Neutrophil (primary cell): ENCODE data around the gene APRT.

Source experiments
- H3K27ac ChIP-seq: fragments of 200-600 bp; sonication (generic); 2 replicates; pipeline ENCODE4 v1.5.1; 2016; ENCODE audit warnings: mild to moderate bottlenecking, moderate library complexity
- H3K27me3 ChIP-seq: fragments of 200-600 bp; sonication (generic); 2 replicates; pipeline ENCODE4 v1.6.0; 2016; ENCODE audit warnings: mild to moderate bottlenecking
- H3K36me3 ChIP-seq: fragments of 200-600 bp; sonication (generic); 2 replicates; pipeline ENCODE4 v1.5.1; 2017
- H3K4me1 ChIP-seq, 2 experiments: fragments of 200-600 bp in 1 of 2; sonication (generic) in 1 of 2; 1 replicate in 1 of 2; 2 replicates in 1 of 2; pipeline versions ENCODE4 v1.5.1 to v1.6.1; 2013 to 2016; ENCODE audit warnings: low read depth in 1 of 2, low read length in 1 of 2, mild to moderate bottlenecking in 1 of 2, moderate library complexity in 1 of 2; ENCODE audit not compliant: control insufficient read depth in 1 of 2, insufficient read depth in 1 of 2
- H3K4me3 ChIP-seq, 2 experiments: fragments of 200-600 bp in 1 of 2; sonication (generic) in 1 of 2; 1 replicate in 1 of 2; 2 replicates in 1 of 2; pipeline ENCODE4 v1.5.1; 2013 to 2016; ENCODE audit warnings: low read depth in 1 of 2, low read length in 1 of 2, mild to moderate bottlenecking in 1 of 2, moderate library complexity in 1 of 2
- H3K9me3 ChIP-seq: fragments of 200-600 bp; sonication (generic); 2 replicates; pipeline ENCODE4 v1.5.1; 2016
- CTCF ChIP-seq: fragments of 200-600 bp; sonication (generic); IDR thresholded peaks from 2 replicates; pipeline ENCODE4 v1.5.1; 2016; ENCODE audit warnings: antibody characterized with exemption

The APRT gene

GRCh38 chr16:88769617-88770460 lies 41.9 kb downstream of the APRT start:
- TF ChIP-seq CTCF = no peak
- no peaks in the 10 kb centered on the region for H3K9me3 ChIP-seq
- H3K4me1 ChIP-seq = peaks cover 11 to 21% of the 10 kb centered on the region in 2 experiments
- H3K4me3 ChIP-seq = no peak overlapping the region
- H3K27ac ChIP-seq = no peak overlapping the region
- H3K27me3 ChIP-seq = no peaks in the 10 kb centered on the region
- no peaks in the 10 kb centered on the region for H3K36me3 ChIP-seq

GRCh38 chr16:88768071-88768783 lies 43.5 kb downstream of the APRT start:
- H3K4me1 ChIP-seq = peaks cover 11 to 21% of the 10 kb centered on the region in 2 experiments
- H3K27ac ChIP-seq = no peak overlapping the region

GRCh38 chr16:88767546-88768070 lies 44.1 kb downstream of the APRT start:
- Histone ChIP-seq H3K4me1 (peaks cover 11 to 21% of the 10 kb centered on the region in 2 experiments), H3K36me3 (no peaks in the 10 kb centered on the region), H3K9me3 (no peaks in the 10 kb centered on the region), H3K27ac (no peak overlapping the region), H3K4me3 (no peak overlapping the region), H3K27me3 (no peaks in the 10 kb centered on the region)
- no peak for TF ChIP-seq CTCF

More at GRCh38 chr16:88768071-88768783, 43.5 kb downstream of the APRT start:
- no peak for TF ChIP-seq CTCF
- Histone ChIP-seq H3K27me3 (no peaks in the 10 kb centered on the region), H3K4me3 (no peak overlapping the region), H3K36me3 (no peaks in the 10 kb centered on the region), H3K9me3 (no peaks in the 10 kb centered on the region)

- H3K27ac ChIP-seq = no peak overlapping the region
- no peaks in the 10 kb centered on the region for H3K27me3 ChIP-seq
- TF ChIP-seq CTCF = no peak
- H3K4me1 ChIP-seq = peaks cover 11 to 21% of the 10 kb centered on the region in 2 experiments
- no peak overlapping the region for H3K4me3 ChIP-seq
- no peaks in the 10 kb centered on the region for H3K9me3 ChIP-seq
- no peaks in the 10 kb centered on the region for H3K36me3 ChIP-seq
These were observed 44.8 kb downstream of the APRT start for GRCh38 chr16:88766975-88767374.

- Histone ChIP-seq H3K27me3 (no peaks in the 10 kb centered on the region), H3K36me3 (no peaks in the 10 kb centered on the region), H3K4me1 (peaks cover 0 to 6% of the 10 kb centered on the region in 2 experiments), H3K9me3 (no peaks in the 10 kb centered on the region), H3K27ac (no peak overlapping the region), H3K4me3 (no peak overlapping the region)
- TF ChIP-seq CTCF = no peak
These were observed 46.8 kb downstream of the APRT start for GRCh38 chr16:88764913-88765349.
